ENCODE measurements around the gene ZBTB21. TPM values are rescaled to one million over a fixed set of nuclear protein-coding genes. Genes with fewer than 3 reads are reported as not detected.
A peak's percentile ranks its signal among the peaks of the same experiment; 100 is the strongest.

The ZBTB21 gene
- total RNA-seq, 1 donor from 2014 or later: 17.8 TPM

- no peak overlapping the region for H3K4me3 ChIP-seq
- intact Hi-C loops (cut with DNase I): no loop called here
- no peaks in the 10 kb centered on the region for H3K36me3 ChIP-seq
- ATAC-seq (no peak), DNase-seq (no peak)
- no peaks in the 10 kb centered on the region for H3K27me3 ChIP-seq
- H3K27ac ChIP-seq: no peak overlapping the region
- no peak for TF ChIP-seq CTCF (IDR thresholded peaks at IDR 0.05)
- no peaks in the 10 kb centered on the region for H3K9me3 ChIP-seq
- H3K4me1 ChIP-seq: no peaks in the 10 kb centered on the region
Measured at GRCh38 chr21:42027822-42028765, 17.9 kb upstream of the ZBTB21 start.

GRCh38 chr21:42027085-42027821 lies 17.1 kb upstream of the ZBTB21 start:
- intact Hi-C loops (cut with DNase I): no loop called here
- Histone ChIP-seq H3K27ac (no peak overlapping the region), H3K27me3 (no peaks in the 10 kb centered on the region), H3K4me3 (no peak overlapping the region), H3K36me3 (no peaks in the 10 kb centered on the region), H3K4me1 (no peaks in the 10 kb centered on the region), H3K9me3 (no peaks in the 10 kb centered on the region)
- ATAC-seq (peak; percentile 7), DNase-seq (no peak)
- no peak for TF ChIP-seq CTCF (IDR thresholded peaks at IDR 0.05)

GRCh38 chr21:42026082-42026435 lies 15.9 kb upstream of the ZBTB21 start:
- Histone ChIP-seq H3K4me1 (no peaks in the 10 kb centered on the region), H3K36me3 (no peaks in the 10 kb centered on the region), H3K4me3 (no peak overlapping the region), H3K9me3 (no peaks in the 10 kb centered on the region), H3K27ac (no peak overlapping the region), H3K27me3 (no peaks in the 10 kb centered on the region)
- DNase-seq (no peak), ATAC-seq (no peak)
- no peak for TF ChIP-seq CTCF (IDR thresholded peaks at IDR 0.05)
- intact Hi-C loops (cut with DNase I): no loop called here

- ATAC-seq (no peak), DNase-seq (no peak)
- H3K27ac ChIP-seq: no peak overlapping the region
- no peaks in the 10 kb centered on the region for H3K27me3 ChIP-seq
- H3K9me3 ChIP-seq: no peaks in the 10 kb centered on the region
- H3K4me3 ChIP-seq: no peak overlapping the region
- H3K36me3 ChIP-seq: no peaks in the 10 kb centered on the region
- intact Hi-C loops (cut with DNase I): no loop called here
- TF ChIP-seq CTCF (IDR thresholded peaks at IDR 0.05): no peak
- H3K4me1 ChIP-seq: no peaks in the 10 kb centered on the region
Measured at GRCh38 chr21:42025376-42026081, 15.4 kb upstream of the ZBTB21 start.

GRCh38 chr21:42022906-42023305 lies 12.7 kb upstream of the ZBTB21 start:
- DNase-seq: no peak
- no peak overlapping the region for H3K4me3 ChIP-seq

More at GRCh38 chr21:42022906-42023305, 12.7 kb upstream of the ZBTB21 start:
- H3K27ac ChIP-seq: no peak overlapping the region
- H3K9me3 ChIP-seq: no peaks in the 10 kb centered on the region
- no peaks in the 10 kb centered on the region for H3K36me3 ChIP-seq
- no peaks in the 10 kb centered on the region for H3K27me3 ChIP-seq
- no peaks in the 10 kb centered on the region for H3K4me1 ChIP-seq
- no peak for ATAC-seq
- no peak for TF ChIP-seq CTCF (IDR thresholded peaks at IDR 0.05)
- intact Hi-C loops (cut with DNase I): no loop called here

Measured in upper lobe of right lung (tissue), 1 donor.